Measurements from ENCODE around the gene UNC79.

UNC79 gene

DNA sequence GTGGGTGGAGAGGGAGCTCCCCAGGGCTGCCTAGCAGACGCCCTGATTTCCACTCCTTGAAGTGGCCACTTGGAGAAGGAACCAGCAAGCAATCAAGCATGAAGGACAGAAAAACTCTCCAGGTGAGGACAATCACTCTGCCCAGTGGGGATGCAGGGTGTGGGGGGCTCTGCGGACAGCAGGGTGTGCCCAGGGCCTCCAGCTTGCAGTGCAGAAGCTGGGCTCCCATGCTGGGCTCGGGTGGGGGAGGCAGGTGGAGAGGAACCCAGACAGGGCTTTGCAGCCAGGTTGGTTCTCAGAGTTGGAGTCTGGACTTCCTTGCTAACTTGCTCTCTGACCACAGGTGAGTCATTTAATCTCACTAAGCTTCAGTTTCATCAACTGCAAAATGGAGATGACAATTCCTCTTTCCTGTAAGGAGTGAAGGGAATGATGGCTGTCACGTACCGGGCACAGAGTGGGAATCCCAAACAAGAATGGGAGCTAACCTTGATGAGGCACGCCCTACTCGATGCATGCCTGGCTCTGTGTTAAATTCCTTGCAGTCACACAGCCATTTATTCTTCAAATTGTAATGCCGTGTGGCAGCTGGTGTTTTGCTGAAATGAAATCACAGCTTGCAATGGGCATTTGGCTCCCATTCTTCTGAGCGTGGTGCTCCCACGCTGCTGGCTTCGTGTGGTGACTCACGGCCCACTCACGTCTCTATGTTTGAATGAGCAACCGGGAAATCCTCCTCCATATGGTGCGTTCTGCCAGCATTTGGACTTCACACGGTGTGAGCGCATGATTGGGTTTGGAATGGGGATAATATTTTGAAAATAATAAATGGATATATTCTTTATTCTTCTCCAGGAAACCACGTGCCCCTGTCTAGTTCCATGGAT is 282.3 kb downstream of the UNC79 start:
- DNase-seq = no peak

GRCh38 chr14:93713726-93714405 is 283.1 kb downstream of the UNC79 start:
- DNase-seq = no peak

- no peak for DNase-seq
Measured at GRCh38 chr14:93714605-93715004, 283.9 kb downstream of the UNC79 start.

GRCh38 chr14:93715279-93715927 is 284.7 kb downstream of the UNC79 start:
- DNase-seq = no peak

- DNase-seq = no peak
Measured at GRCh38 chr14:93716002-93716745, 285.4 kb downstream of the UNC79 start.

DNA sequence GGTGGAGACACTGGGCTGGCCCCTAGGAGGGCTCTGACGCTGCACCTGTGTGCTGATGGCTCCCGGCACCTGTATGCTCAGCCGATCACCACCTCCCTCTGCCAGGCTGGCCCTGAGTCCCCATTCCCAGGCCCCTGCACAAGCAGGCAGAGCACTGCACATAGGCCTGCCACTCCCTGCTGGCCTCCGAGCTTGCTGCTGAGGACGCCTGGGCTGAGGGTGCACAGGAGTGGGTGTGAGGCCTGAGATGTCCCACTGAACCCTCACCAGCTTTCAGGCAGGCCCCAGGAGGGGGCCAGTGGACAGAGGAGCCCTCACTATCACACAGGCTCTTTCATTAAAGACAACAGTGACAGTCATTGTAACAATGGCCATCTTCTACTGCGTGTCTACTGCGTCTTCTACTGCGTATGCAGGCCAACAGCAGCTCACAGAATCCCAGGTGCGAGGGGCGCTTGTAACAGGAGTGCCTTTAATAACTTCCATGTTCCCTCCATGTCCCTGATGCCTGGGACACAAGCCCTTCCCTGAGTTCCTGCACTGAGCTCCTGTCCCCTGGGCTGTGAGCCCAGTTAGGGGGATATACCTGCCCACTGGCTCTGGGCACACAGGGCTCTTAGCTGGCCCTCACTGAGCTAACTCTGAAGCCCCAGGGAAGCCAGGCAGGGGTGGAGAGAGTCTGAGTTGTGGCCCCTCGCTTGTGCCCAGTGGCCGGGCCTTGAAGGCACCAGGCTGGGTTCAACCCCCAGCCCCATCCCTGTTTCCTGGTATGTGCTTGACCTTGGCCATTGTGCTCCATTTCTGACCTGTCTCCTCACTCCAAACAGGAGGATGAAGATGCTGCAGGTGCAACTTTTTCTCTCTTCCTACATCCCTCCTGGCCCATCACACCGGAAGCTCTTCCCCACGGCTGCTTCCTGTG is 286.3 kb downstream of the UNC79 start:
- DNase-seq = no peak

DNA sequence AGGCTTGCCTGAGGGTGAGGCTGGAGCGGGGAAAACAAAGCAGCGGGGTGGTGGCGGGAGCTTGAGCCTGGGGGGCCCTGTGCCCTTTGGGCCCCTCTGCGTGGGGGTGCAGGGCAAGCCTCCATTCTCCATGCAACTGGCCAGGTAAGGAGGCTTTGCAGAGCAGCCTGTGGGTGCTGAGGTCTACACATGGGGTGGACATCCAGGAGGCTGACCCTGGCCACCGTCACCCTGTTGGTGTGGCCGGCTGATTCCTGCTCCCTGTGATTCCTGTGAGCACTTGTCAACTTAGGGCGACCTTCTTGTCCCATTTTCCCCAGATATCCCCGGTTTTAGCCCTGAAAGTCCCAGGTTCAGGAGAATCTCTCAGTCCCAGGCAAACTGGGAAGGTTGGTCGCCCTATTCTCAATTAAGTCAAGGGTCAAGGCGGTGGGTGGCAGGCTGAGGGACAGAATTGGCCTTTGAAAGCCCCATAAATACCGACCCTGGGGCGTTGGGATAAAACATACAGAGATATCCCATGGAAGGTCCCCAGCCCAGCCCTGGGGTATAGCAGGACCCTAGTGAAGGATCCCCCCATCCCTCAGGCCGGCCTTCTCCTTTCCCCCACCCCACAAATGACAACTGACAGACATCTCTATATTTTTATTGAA is 287.1 kb downstream of the UNC79 start:
- DNase-seq = no peak

DNA sequence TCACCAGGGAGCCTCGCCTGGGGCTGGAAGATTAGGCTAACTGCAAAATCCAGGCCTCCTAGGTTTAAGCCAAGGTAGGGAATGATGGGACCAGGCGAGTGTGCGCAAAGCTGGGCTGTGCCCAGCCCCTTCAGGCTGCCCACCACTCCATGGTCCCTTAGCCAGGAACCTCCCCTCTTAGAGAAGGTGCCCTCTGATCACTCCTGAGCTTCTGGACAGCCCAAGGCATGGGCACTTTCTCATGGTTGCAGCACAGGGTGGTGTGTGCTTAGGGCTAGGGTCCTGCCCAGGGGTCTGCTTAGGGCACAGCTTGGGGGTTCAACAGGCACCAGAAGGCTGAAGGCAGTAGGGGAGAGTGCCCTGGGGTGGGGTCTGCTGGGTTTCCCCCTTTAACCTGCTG is 288.5 kb downstream of the UNC79 start:
- no peak for DNase-seq

DNA sequence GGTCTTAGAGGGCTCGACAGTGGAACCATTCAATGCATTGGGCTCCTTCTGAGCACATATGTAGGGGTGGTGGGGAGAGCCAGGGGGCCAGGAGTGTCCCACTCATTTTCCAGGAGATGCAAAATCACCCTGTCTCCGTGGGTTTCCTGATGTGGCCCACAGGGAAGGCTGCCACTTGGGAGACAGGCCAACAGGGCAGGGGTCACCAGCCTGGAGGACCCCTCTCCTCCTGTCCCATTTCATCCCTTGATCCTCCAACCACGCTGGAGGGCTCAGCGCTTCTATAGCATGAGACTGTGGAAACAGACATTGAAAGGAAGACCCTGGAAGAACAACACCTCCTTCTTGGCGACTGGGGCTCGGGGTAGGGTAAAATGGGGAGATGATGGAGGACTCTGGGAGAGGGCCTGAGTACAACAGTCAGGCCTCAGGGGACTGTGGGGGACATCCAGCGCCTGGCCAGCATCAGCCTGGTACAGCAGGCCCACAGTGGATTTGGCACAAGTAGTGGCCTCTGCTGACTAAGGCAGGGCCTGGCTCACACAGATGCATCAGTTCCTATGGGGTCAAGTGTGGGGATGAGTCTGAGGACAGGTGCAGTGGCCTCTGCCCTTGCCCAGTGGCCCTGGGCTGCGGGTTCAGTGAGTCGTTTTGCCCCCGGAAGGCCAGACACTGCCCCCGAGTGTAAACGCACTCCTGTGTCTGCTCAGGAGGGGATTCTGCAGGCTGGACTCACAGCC is 289.5 kb downstream of the UNC79 start:
- no peak for DNase-seq

DNA sequence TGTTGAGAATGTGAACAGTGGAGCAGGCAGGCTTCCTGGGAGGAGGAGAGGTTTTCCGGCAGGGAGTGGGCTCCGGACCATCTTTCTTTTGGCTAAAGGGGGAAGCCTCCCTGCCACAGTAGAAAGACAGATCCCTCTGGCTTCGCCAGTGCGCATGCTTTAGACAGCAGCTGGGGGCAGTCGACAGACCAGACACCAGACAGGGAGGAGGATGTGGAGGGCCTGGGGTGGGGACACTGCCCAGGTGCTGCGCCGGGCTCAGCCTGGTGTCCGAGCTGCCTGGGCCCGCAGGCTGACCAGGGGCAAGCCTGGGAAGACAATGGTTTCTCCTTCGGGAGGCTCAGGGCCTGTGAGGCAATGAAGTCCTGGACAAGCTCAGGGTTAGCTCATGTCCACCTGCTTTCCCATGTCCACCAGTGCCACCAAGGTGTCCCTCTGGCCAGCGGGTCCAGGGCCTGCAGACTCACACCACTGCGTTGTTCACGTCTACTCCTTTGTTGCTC is 290.3 kb downstream of the UNC79 start:
- DNase-seq = no peak

GRCh38 chr14:93723001-93723400 is 292.3 kb downstream of the UNC79 start:
- no peak for DNase-seq

- no peak for DNase-seq
Measured at GRCh38 chr14:93725002-93725582, 294.4 kb downstream of the UNC79 start.

GRCh38 chr14:93725993-93726392 is 295.3 kb downstream of the UNC79 start:
- DNase-seq = no peak

DNA sequence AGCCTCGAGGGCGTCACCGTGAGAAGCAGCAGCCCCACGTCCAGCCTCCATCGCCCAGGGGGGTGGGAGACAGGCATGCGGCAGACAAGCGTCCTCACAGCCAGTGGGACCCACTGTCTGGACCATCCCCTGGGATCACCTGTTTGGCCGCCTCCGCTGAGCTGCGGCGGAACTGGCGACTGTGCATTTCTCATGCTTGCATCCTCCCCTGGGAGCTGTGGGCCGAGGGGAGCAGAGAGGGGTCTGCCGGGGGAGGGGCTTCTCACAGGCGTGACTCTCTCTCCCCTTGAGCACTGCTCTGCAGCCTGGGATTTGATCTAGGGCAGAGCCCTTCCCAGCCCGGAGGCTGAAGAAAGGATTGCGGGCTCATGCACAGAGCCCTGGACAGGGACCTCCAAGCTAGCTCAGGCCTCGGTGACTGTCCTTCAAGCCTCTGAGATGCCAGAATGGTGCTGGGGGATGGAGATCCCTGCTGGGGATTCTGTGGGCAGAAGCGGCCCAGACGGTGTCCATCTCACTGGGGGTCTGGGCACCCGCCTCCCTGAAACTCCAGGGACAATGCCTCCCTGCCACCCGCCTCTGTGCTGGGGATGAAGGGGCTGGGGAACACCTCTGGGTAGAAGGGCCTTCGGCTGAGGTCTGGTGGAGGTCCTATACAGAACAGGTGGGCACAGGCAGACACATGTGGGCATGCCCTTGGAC is 296.5 kb downstream of the UNC79 start:
- DNase-seq = no peak

DNA sequence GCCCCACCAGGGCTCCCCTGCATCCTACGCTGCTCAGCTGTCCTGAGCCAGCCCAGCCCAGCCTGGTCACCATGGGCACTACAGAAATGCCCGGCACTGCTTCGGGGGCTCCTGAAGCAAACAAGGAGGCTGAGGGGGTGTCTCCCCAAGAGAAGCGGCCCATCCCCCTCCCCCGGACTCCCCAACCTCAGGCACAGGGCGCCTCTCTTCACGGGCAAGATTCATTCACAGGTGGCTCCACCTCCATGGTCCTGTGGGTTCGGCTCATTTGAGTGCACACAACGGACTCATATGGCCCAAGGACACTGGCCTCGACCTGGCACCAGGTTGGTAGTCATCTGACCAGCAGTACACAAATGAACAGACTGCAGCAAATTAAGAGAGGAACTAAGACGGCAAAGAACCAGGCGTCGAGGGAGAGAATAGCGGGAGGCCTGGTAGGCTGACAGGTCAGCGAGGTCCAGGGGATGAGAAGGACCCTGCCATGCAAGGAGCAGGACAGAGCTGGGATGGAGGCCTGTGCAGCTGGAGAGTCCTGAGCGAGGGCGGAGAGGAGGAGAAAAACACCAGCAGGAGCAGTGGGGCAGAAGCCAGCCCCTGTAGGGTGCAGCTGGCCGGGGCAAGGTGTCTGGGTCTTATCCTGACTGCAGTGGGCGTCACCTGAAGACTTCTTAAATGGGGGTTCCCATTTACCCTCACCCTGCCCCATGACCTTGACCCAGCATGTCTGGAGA is 297.3 kb downstream of the UNC79 start:
- DNase-seq = no peak

GRCh38 chr14:93728651-93729016 is 297.9 kb downstream of the UNC79 start:
- DNase-seq = no peak

DNA sequence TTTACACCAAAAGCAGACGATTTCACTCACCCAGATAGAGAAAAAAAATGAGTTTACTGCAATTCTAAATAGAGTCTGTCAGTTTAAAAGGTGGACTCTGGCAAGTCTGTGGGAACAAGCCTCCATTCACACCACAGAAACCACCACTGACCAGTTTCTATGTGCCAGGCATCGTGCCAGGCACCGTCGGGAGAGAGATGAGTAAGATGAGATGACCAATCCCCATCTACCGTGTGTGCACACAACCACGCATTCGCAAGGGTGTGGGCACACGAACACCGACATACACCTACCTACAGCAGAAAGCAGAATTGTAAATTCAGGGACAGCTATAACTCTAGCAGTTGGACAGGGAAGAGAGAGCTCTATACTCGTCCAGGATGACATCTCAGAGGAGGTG is 299.3 kb downstream of the UNC79 start:
- no peak for DNase-seq

DNA sequence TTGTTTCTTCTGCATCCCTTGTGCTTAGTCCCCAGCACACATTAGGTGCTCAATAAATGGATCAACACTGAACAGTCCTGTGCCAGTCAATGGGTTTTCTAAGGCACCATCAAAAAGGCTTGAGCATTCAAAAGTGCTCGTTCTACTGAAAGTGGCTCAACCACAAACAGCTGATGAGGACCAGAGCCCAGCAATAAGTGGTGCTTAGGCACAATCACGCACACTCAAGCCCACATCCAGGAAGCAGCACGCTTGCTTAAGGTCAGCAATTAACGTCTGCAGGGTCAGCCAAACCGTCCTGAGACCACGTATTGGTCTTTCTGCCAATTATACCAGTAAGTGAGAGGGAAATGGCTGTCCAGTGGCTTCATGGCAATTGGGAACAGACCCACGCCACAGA is 301.0 kb downstream of the UNC79 start:
- no peak for DNase-seq

DNA sequence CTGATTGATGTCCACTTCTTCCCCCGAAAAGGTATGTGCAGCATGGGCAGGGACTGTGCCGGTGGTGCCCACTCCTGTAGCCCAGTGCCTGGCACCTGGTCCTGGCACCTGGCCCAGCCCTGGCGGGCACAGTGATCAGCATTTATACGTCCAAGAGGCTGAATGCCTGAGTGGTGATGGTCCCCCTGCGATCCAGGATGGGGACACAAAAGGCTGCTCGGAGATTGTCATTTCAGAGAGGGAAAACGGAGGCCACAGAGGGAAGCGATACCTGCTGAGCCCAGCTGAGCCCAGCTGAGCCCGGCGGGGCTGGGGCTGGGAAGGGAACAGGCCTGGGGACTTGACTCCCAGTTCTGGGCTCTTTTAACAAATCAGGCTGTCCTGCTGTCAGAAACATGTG is 301.8 kb downstream of the UNC79 start:
- DNase-seq = no peak

All from NK-92 treated with Interleukin-12 subunit alpha and Interleukin-12 subunit beta, amount 100 ng/mL, for 24 hours (cell line).